Fibroblast of villous mesenchyme (primary cell): ENCODE data around the gene PALLD. TPM values are rescaled to one million over a fixed set of nuclear protein-coding genes. Genes with fewer than 3 reads are reported as not detected.

Experiments
- DNase-seq: peaks from one replicate; pipeline ENCODE4 v3.0.0-alpha.2; 2010; ENCODE audit warnings: low read depth
- H3K4me3 ChIP-seq: 2 replicates; pipeline ENCODE4 v1.5.1; 2011; ENCODE audit warnings: low read depth, mild to moderate bottlenecking, low read length
- total RNA-seq: library from RNA; depleted of rRNA; stranded (reverse); fragments of >200 nt; gene quantifications from 2 replicates; pipeline ENCODE4 v1.2.3, GENCODE V29; 2012
- TF ChIP-seq, protein P1 (sequence below): IDR thresholded peaks from 2 replicates; pipeline ENCODE4 v1.5.1; 2012; ENCODE audit warnings: low read depth, mild to moderate bottlenecking, low read length; ENCODE audit not compliant: insufficient read depth

The PALLD gene
- total RNA-seq, 1 donor = 188 TPM

DNA sequence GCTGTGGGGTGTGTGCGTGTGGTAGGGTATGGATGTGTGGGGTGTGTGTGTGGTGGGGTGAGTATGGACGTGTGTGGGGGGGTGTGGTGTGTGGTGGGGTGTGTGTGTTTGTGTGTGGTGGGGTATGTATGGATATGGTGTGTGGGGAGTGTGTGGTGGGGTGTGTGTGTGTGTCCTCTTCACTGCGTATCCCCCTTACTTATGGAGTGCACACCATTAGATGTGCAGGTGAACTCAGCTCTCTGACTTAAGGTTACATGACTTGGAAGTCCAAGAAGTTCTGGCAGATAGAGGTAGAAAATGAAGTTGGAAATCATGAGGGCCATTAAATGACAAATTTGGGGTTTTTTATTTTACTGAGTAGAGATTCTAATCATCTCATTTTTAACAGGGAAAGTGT, 182.5 kb downstream of the PALLD start:
- no peak for DNase-seq
- no peak overlapping the region for H3K4me3 ChIP-seq
- TF ChIP-seq, protein P1, sequence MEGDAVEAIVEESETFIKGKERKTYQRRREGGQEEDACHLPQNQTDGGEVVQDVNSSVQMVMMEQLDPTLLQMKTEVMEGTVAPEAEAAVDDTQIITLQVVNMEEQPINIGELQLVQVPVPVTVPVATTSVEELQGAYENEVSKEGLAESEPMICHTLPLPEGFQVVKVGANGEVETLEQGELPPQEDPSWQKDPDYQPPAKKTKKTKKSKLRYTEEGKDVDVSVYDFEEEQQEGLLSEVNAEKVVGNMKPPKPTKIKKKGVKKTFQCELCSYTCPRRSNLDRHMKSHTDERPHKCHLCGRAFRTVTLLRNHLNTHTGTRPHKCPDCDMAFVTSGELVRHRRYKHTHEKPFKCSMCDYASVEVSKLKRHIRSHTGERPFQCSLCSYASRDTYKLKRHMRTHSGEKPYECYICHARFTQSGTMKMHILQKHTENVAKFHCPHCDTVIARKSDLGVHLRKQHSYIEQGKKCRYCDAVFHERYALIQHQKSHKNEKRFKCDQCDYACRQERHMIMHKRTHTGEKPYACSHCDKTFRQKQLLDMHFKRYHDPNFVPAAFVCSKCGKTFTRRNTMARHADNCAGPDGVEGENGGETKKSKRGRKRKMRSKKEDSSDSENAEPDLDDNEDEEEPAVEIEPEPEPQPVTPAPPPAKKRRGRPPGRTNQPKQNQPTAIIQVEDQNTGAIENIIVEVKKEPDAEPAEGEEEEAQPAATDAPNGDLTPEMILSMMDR = no peak

- TF ChIP-seq, protein P1 = no peak
- peak; percentile 10 for DNase-seq
- no peak overlapping the region for H3K4me3 ChIP-seq
Measured at GRCh38 chr4:168679819-168680218, 183.0 kb downstream of the PALLD start.

DNA sequence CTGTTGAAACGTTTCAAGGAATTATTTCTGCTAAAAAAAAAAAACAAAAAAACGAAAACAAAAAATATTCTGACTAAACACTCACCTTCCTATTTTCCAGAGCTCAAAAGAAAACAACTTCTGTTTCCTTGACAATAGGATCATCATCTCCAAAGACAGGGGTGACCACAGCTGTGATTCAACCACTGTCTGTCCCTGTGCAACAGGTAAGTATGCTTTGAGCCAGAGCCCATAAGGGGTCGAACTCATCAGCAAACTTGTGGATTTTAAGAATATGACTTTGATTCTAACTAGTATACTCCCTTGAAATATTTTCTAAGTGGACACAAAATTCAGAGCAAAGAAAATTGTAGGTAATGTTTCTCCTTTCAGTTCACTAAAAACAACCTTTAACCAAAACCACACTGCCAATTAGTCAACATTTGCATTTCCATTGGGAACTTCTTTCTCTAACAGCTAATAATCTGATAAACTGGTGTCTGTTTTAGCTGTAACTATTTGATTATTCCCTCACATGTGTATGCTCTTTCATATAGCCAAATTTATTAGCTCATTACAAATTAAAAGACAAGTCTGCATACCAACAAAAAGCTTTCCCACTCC, 186.1 kb downstream of the PALLD start:
- peak; percentile 11 for DNase-seq
- TF ChIP-seq, protein P1 = no peak
- no peak overlapping the region for H3K4me3 ChIP-seq

DNA sequence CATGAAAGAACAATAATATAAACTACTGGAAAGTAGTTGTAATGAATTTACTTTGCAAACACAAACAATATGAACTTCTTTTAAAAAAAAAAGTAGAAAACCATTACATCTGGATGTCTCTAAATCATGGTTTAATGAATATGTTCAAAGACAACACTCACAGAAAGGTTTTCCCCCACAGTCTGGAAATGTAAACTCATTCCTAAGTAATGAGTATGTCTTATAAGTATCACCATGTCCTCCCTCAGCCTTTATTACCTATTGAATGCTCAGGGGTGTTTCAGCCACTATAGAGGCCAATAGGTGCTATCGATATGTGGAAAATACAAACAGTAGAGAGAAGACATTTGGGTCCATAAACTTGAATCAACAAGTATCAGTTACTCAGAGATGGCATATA, 186.7 kb downstream of the PALLD start:
- peak; percentile 84 for DNase-seq
- TF ChIP-seq, protein P1 = no peak
- H3K4me3 ChIP-seq = no peak overlapping the region

DNA sequence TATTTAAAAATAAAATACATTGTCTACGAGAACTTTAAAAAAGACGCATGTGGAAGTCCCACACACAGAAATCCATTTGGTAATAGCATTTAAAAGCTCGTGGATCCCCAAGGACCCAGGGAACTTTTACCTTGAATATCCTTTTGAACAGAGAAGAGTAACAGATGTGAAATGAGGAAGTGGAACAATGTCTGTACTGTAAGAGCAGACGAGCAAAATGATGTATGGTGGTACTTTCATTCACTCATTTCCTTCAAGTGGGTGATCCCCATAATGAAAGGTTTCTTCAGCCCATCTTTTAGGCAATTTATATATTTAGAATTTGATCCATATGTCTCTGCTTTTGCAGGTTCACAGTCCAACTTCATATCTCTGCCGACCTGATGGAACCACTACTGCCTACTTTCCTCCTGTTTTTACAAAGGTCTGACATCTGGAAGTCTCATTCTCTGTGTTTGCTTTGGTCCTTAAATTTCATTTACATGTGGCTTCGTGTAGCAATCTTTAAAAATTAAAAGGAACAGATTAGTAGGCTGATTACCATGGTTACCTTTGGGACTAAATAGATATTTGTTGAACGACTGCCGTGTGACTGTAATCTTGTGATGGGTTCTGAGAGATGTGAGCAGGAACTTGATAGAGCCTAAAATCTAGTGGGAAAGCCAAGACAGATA, 188.4 kb downstream of the PALLD start:
- no peak overlapping the region for H3K4me3 ChIP-seq
- TF ChIP-seq, protein P1 = no peak
- no peak for DNase-seq

GRCh38 chr4:168688584-168688983, 191.7 kb downstream of the PALLD start:
- TF ChIP-seq, protein P1 = no peak
- no peak overlapping the region for H3K4me3 ChIP-seq
- DNase-seq = no peak
